HCT116 (cell line): ENCODE measurements around the gene CREG1. TPM values are rescaled to one million over a fixed set of nuclear protein-coding genes. Genes with fewer than 3 reads are reported as not detected.

ENCODE experiments used
- ATAC-seq: fragments of 200-7000 bp; cut with Tn5 transposase; 2 replicates; pipeline ENCODE4 v1.9.1; 2020; ENCODE audit warnings: mild to moderate bottlenecking, moderate library complexity
- BruUV-seq: library from RNA; stranded (reverse); fragments of 400-500 nt; replicated peaks from 2 replicates; lab custom pipeline; 2021; lab: Mats Ljungman, UMichigan
- CTCF ChIA-PET: fragments of 300-600 bp; sonication (Branson Sonifier 250); formaldehyde crosslinking; loops from one replicate; lab custom pipeline; 2021; ENCODE audit warnings: antibody characterized with exemption; lab: Charles Lee
- POLR2A ChIA-PET: fragments of 300-600, 350-600 bp; sonication (Branson Sonifier 250); formaldehyde crosslinking; loops from one replicate; lab custom pipeline; 2021; ENCODE audit warnings: antibody characterized with exemption; lab: Charles Lee
- RAD21 ChIA-PET, 2 experiments: fragments of 300-600 bp; sonication (Branson Sonifier 250); formaldehyde crosslinking; loops; one replicate each; lab custom pipeline; 2023; ENCODE audit warnings: low total read pairs in 2 of 2; ENCODE audit not compliant: uncharacterized antibody in 2 of 2, unreplicated experiment in 2 of 2, low non-redundant PET in 1 of 2; lab: Charles Lee
- DNase-seq: peaks from one replicate; pipeline ENCODE4 v3.0.0-alpha.2; 2010; ENCODE audit warnings: low read depth, low spot score
- H2AFZ ChIP-seq: fragments of 200-600 bp; shearing (Covaris generic), sonication (generic); 2 replicates; pipeline ENCODE4 v1.6.1; 2017; ENCODE audit warnings: low read depth, mixed run types, mixed read lengths, antibody characterized with exemption, low read length; ENCODE audit not compliant: poor library complexity, severe bottlenecking
- H3K27ac ChIP-seq: 2 replicates; pipeline ENCODE4 v1.5.1; 2012; ENCODE audit warnings: low read depth, low read length
- H3K27me3 ChIP-seq: fragments of 200-600 bp; sonication (generic); 2 replicates; pipeline ENCODE4 v1.6.1; 2016; ENCODE audit warnings: mixed run types, low read length, mixed read lengths; ENCODE audit not compliant: insufficient read depth
- H3K36me3 ChIP-seq, 2 experiments: fragments of 200-500 bp in 1 of 2; fragments of 200-600 bp in 1 of 2; sonication (Bioruptor generic) in 1 of 2; sonication (generic) in 1 of 2; 2 replicates each; pipeline versions ENCODE4 v1.5.1 to v1.6.1; 2014 to 2016; ENCODE audit warnings: low read length in 2 of 2, inconsistent platforms in 1 of 2, mixed read lengths in 1 of 2, mixed run types in 1 of 2; ENCODE audit not compliant: insufficient read depth in 2 of 2, control insufficient read depth in 1 of 2
- H3K4me1 ChIP-seq, 2 experiments: fragments of 200-600 bp in 1 of 2; sonication (generic) in 1 of 2; 2 replicates each; pipeline versions ENCODE4 v1.5.1 to v1.6.1; 2012 to 2017; ENCODE audit warnings: low read length in 2 of 2, inconsistent platforms in 1 of 2, mild to moderate bottlenecking in 1 of 2, mixed read lengths in 1 of 2, mixed run types in 1 of 2, moderate library complexity in 1 of 2; ENCODE audit not compliant: insufficient read depth in 2 of 2, control insufficient read depth in 1 of 2
- H3K4me2 ChIP-seq: fragments of 200-600 bp; sonication (generic); 2 replicates; pipeline ENCODE4 v1.6.1; 2017; ENCODE audit warnings: mixed run types, low read length, mixed read lengths
- H3K4me3 ChIP-seq, 2 experiments: fragments of 200-600 bp in 1 of 2; sonication (generic) in 1 of 2; replicated peaks in 1 of 2; 2 replicates each; pipeline ENCODE4 v1.5.1; 2011 to 2016; ENCODE audit warnings: low read length in 2 of 2, control low read depth in 1 of 2, low read depth in 1 of 2, mild to moderate bottlenecking in 1 of 2, mixed read lengths in 1 of 2, mixed run types in 1 of 2
- H3K79me2 ChIP-seq: fragments of 200-600 bp; sonication (generic); 2 replicates; pipeline ENCODE4 v1.6.1; 2017; ENCODE audit warnings: mild to moderate bottlenecking, mixed run types, low read length, moderate library complexity, mixed read lengths; ENCODE audit not compliant: insufficient read depth
- H3K9ac ChIP-seq: fragments of 200-600 bp; sonication (generic); 2 replicates; pipeline ENCODE4 v1.6.1; 2016; ENCODE audit warnings: low read length, mixed read lengths
- H3K9me2 ChIP-seq: fragments of 200-600 bp; sonication (generic), shearing (Covaris generic); 2 replicates; pipeline ENCODE4 v1.6.1; 2017; ENCODE audit warnings: mixed run types, mild to moderate bottlenecking, moderate library complexity; ENCODE audit not compliant: insufficient read depth
- H3K9me3 ChIP-seq, 2 experiments: fragments of 200-500 bp in 1 of 2; fragments of 200-600 bp in 1 of 2; sonication (Bioruptor generic) in 1 of 2; sonication (generic) in 1 of 2; 2 replicates each; pipeline ENCODE4 v1.6.1; 2014 to 2017; ENCODE audit warnings: low read length in 2 of 2, mixed read lengths in 2 of 2, inconsistent platforms in 1 of 2, low read depth in 1 of 2, mild to moderate bottlenecking in 1 of 2, mixed run types in 1 of 2, moderate library complexity in 1 of 2; ENCODE audit not compliant: control insufficient read depth in 1 of 2, insufficient read depth in 1 of 2
- H4K20me1 ChIP-seq: fragments of 200-600 bp; sonication (generic), shearing (Covaris generic); 2 replicates; pipeline ENCODE4 v1.6.1; 2017; ENCODE audit warnings: mixed run types, mild to moderate bottlenecking, moderate library complexity; ENCODE audit not compliant: insufficient read depth
- ATF3 ChIP-seq: IDR thresholded peaks from 2 replicates; pipeline ENCODE4 v1.6.1; 2012
- CBX3 ChIP-seq: IDR thresholded peaks from 2 replicates; pipeline ENCODE4 v1.6.1; 2012; ENCODE audit warnings: low read depth
- CEBPB ChIP-seq: IDR thresholded peaks from 2 replicates; pipeline ENCODE4 v1.6.1; 2012; ENCODE audit warnings: low read depth
- CTCF ChIP-seq, 3 experiments: fragments of 200-600 bp in 1 of 3; sonication (generic) in 1 of 3; IDR thresholded peaks in 2 of 3; conservative IDR thresholded peaks in 1 of 3; 2 replicates each; pipeline ENCODE4 v1.5.1; 2012 to 2017; ENCODE audit warnings: low read depth in 2 of 3, low read length in 2 of 3, antibody characterized with exemption in 1 of 3, borderline replicate concordance in 1 of 3, control low read depth in 1 of 3, mild to moderate bottlenecking in 1 of 3, mixed read lengths in 1 of 3, mixed run types in 1 of 3, moderate library complexity in 1 of 3; ENCODE audit not compliant: insufficient read depth in 1 of 3
- EGR1 ChIP-seq: IDR thresholded peaks from 2 replicates; pipeline ENCODE4 v1.6.1; 2012; ENCODE audit warnings: low read depth
- ELF1 ChIP-seq: IDR thresholded peaks from 2 replicates; pipeline ENCODE4 v1.6.1; 2012; ENCODE audit warnings: low read depth, borderline replicate concordance
- EZH2phosphoT487 ChIP-seq: fragments of 200-600 bp; IDR thresholded peaks from 2 replicates; pipeline ENCODE4 v1.6.1; 2018; ENCODE audit warnings: antibody characterized with exemption, borderline replicate concordance
- FOSL1 ChIP-seq: IDR thresholded peaks from 2 replicates; pipeline ENCODE4 v1.6.1; 2012; ENCODE audit warnings: low read depth
- JUND ChIP-seq: IDR thresholded peaks from 2 replicates; pipeline ENCODE4 v1.6.1; 2012
- MAX ChIP-seq: IDR thresholded peaks from 2 replicates; pipeline ENCODE4 v1.6.1; 2012
- POLR2A ChIP-seq: IDR thresholded peaks from 2 replicates; pipeline ENCODE4 v1.7.0; 2011; ENCODE audit warnings: borderline replicate concordance; ENCODE audit not compliant: insufficient read depth, insufficient read length; ENCODE audit errors: extremely low read depth
- POLR2AphosphoS5 ChIP-seq: IDR thresholded peaks from 2 replicates; pipeline ENCODE4 v1.6.1; 2011; ENCODE audit warnings: mild to moderate bottlenecking, low read depth, low read length, moderate library complexity
- RAD21 ChIP-seq: IDR thresholded peaks from 2 replicates; pipeline ENCODE4 v1.6.1; 2012; ENCODE audit warnings: low read depth, mild to moderate bottlenecking
- REST ChIP-seq: IDR thresholded peaks from 2 replicates; pipeline ENCODE4 v1.6.1; 2012; ENCODE audit warnings: low read depth
- SIN3A ChIP-seq: IDR thresholded peaks from 2 replicates; pipeline ENCODE4 v1.6.1; 2012; ENCODE audit warnings: low read depth
- SRF ChIP-seq: IDR thresholded peaks from 2 replicates; pipeline ENCODE4 v1.6.1; 2012; ENCODE audit warnings: low read depth
- YY1 ChIP-seq: IDR thresholded peaks from 2 replicates; pipeline ENCODE4 v1.6.1; 2011; ENCODE audit warnings: low read length, low read depth, moderate library complexity, mild to moderate bottlenecking; ENCODE audit not compliant: insufficient replicate concordance; ENCODE audit errors: extremely low read depth
- ZBTB33 ChIP-seq: IDR thresholded peaks from 2 replicates; pipeline ENCODE4 v1.6.1; 2011; ENCODE audit warnings: mild to moderate bottlenecking, low read length, moderate library complexity; ENCODE audit not compliant: insufficient replicate concordance; ENCODE audit errors: extremely low read depth
- ZFX ChIP-seq: fragments of 450-650 bp; IDR thresholded peaks from 2 replicates; pipeline ENCODE4 v1.6.1; 2017
- ZNF274 ChIP-seq: fragments of 200-500 bp; sonication (Bioruptor generic); IDR thresholded peaks from 2 replicates; pipeline ENCODE4 v1.6.1; 2014; ENCODE audit warnings: mild to moderate bottlenecking, low read depth, low read length, inconsistent platforms
- intact Hi-C: fragments of 100-400 bp; cut with micrococcal nuclease; formaldehyde crosslinking; loops from 2 replicates; pipeline ENCODE4 v1.10.0; 2022
- total RNA-seq: library from RNA; stranded (reverse); gene quantifications from one replicate; pipeline ENCODE4 v1.2.1, GENCODE V29; 2021; ENCODE audit not compliant: unreplicated experiment

CREG1 gene
- total RNA-seq, 1 experiment from 2014 or later, result 55.7 TPM

DNA sequence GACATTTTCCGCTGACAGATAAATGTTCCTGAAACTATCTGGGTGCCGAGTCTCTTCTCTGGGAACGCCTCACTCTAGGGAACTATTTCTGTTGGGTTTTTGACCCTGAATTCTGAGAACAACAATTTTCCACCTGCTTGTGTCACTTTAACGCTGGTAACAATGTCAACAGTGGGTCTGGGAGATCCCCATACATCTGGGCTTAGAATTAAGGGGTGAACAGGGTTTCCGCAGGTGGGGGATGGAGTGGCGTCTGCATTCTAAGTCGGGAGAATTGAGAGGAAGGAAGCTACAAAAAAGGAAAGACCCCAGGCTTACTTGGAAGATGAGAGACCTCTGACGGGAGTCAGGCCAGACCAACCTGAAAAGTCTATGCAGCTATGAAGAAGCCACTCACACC, 44.0 kb downstream of the CREG1 start:
- ChIA-PET RAD21 (no interaction called here), CTCF (no interaction called here), POLR2A (no interaction called here)
- Histone ChIP-seq H3K4me3 (no peak overlapping the region), H3K4me1 (no peaks in the 10 kb centered on the region), H3K36me3 (no peaks in the 10 kb centered on the region), H3K27me3 (no peaks in the 10 kb centered on the region), H2AFZ (no peak overlapping the region), H4K20me1 (no peaks in the 10 kb centered on the region), H3K79me2 (no peaks in the 10 kb centered on the region), H3K9me2 (no peaks in the 10 kb centered on the region), H3K4me2 (no peak overlapping the region), H3K9me3 (no peaks in the 10 kb centered on the region), H3K27ac (no peak overlapping the region), H3K9ac (no peak overlapping the region)
- DNase-seq, result no peak
- ATAC-seq, result no peak
- intact Hi-C loops, result no loop called here
- no TSS peak for BruUV-seq
- TF ChIP-seq SIN3A (no peak), SRF (no peak), EZH2phosphoT487 (no peak), CEBPB (no peak), ATF3 (no peak), MAX (no peak), EGR1 (no peak), ZFX (no peak), CBX3 (no peak), POLR2A (no peak), YY1 (no peak), ZBTB33 (no peak), RAD21 (no peak), POLR2AphosphoS5 (no peak), ELF1 (no peak), REST (no peak), ZNF274 (no peak), CTCF (IDR thresholded peaks at IDR 0.05 in 2 of 3, conservative IDR thresholded peaks at IDR 0.05 in 1 of 3; ENCODE audit: borderline replicate concordance in 1 of 3, insufficient read depth in 1 of 3, low read depth in 2 of 3, low read length in 2 of 3) (no peak), FOSL1 (no peak), JUND (no peak)
